Adrenal gland (tissue), 5 donors: ENCODE results near the gene SECISBP2.

Experiments
- POLR2A ChIP-seq, 2 donors: fragments of 450-650 bp; IDR thresholded peaks; one replicate each; pipeline ENCODE4 v1.6.1; 2017; ENCODE audit warnings: antibody characterized with exemption in 2 of 2, mild to moderate bottlenecking in 2 of 2, moderate library complexity in 1 of 2
- TF ChIP-seq, protein P1 (sequence below), 6 experiments: fragments of 450-650 bp in 4 of 6; fragments of 200-600 bp in 2 of 6; sonication (generic) in 1 of 6; IDR thresholded peaks; 1 replicate in 5 of 6; 2 replicates in 1 of 6; pipeline versions ENCODE4 v1.5.1 to v1.8.0; 2016 to 2021; ENCODE audit warnings: antibody characterized with exemption in 6 of 6, mild to moderate bottlenecking in 2 of 6, moderate library complexity in 1 of 6
- donor health status: DM: no; HTN: no; CAD: no.

DNA sequence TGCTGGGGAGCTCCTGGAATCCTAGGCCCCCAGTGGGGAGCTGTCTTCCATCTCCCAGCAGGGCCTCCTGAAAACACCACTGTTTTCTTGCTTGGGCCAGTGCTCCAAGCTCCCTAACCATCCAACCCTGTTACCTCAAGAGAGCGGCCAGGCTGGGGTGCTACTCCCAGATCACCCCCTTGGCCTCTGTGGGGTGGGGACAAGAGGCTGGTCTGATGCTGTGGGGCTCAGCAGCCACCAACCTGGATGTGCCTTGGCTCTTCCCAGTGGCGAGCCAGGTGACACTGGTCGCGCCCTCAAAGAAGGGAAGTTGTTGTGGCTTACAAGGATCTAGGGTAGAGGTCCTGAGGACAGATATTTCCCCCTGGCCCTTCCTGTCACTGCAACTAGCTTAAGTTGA lies 49.0 kb downstream of the SECISBP2 start:
- TF ChIP-seq, protein P1, sequence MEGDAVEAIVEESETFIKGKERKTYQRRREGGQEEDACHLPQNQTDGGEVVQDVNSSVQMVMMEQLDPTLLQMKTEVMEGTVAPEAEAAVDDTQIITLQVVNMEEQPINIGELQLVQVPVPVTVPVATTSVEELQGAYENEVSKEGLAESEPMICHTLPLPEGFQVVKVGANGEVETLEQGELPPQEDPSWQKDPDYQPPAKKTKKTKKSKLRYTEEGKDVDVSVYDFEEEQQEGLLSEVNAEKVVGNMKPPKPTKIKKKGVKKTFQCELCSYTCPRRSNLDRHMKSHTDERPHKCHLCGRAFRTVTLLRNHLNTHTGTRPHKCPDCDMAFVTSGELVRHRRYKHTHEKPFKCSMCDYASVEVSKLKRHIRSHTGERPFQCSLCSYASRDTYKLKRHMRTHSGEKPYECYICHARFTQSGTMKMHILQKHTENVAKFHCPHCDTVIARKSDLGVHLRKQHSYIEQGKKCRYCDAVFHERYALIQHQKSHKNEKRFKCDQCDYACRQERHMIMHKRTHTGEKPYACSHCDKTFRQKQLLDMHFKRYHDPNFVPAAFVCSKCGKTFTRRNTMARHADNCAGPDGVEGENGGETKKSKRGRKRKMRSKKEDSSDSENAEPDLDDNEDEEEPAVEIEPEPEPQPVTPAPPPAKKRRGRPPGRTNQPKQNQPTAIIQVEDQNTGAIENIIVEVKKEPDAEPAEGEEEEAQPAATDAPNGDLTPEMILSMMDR (IDR thresholded peaks at IDR 0.05), result no peak
- TF ChIP-seq POLR2A (IDR thresholded peaks at IDR 0.05), result no peak
